T-helper 2 cell treated with Interferon-gamma antibody and Interleukin-4, amounts not matched to agents 5 μg/mL and 100 μg/mL, for 36 hours (primary cell): ENCODE measurements around the gene NTRK3.

ENCODE experiments used
- DNase-seq: peaks from one replicate; pipeline ENCODE4 v3.0.0; 2021; ENCODE audit warnings: low spot score
- H3K27ac Mint-ChIP-seq: one replicate; pipeline ENCODE4 v1.8.0; 2021; ENCODE audit warnings: mild to moderate bottlenecking, mixed read lengths
- H3K27me3 Mint-ChIP-seq: one replicate; pipeline ENCODE4 v1.8.0; 2021; ENCODE audit warnings: low read depth, mixed read lengths
- H3K36me3 Mint-ChIP-seq: one replicate; pipeline ENCODE4 v1.8.0; 2021; ENCODE audit warnings: low read depth, mixed read lengths
- H3K4me1 Mint-ChIP-seq: one replicate; pipeline ENCODE4 v1.8.0; 2021; ENCODE audit warnings: low read depth, mixed read lengths
- H3K4me3 Mint-ChIP-seq: one replicate; pipeline ENCODE4 v1.8.0; 2022; ENCODE audit warnings: mild to moderate bottlenecking, moderate library complexity, mixed read lengths
- H3K9me3 Mint-ChIP-seq: one replicate; pipeline ENCODE4 v1.8.0; 2021; ENCODE audit warnings: mixed read lengths

The NTRK3 gene

GRCh38 chr15:88071141-88071540 lies 185.4 kb downstream of the NTRK3 start:
- Mint-ChIP-seq H3K36me3 (no peaks in the 10 kb centered on the region), H3K27ac (no peak overlapping the region), H3K9me3 (no peaks in the 10 kb centered on the region), H3K4me3 (no peak overlapping the region), H3K4me1 (no peaks in the 10 kb centered on the region), H3K27me3 (no peaks in the 10 kb centered on the region)
- no peak for DNase-seq

DNA sequence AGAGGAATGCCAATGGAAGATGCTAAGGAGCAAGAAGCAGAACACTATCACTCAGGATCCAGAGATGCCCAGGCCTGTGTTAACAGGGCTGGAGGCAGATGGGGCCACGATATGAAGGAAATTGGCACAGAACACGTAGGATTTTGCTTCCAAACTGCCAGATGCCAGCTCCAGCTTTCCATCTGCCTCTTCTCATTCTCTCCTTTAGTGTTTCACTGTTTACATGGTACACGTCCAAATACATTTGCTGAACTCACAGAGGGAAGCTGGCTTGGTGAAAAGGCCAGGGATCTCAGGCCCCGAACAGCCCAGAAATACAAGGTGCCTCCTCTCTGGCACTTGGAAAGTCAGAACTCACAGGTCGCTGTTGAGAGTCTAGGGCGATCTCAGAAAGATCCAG lies 187.0 kb downstream of the NTRK3 start:
- no peaks in the 10 kb centered on the region for H3K36me3 Mint-ChIP-seq
- no peaks in the 10 kb centered on the region for H3K9me3 Mint-ChIP-seq
- no peak overlapping the region for H3K27ac Mint-ChIP-seq
- H3K4me3 Mint-ChIP-seq, result no peak overlapping the region
- no peaks in the 10 kb centered on the region for H3K4me1 Mint-ChIP-seq
- H3K27me3 Mint-ChIP-seq, result no peaks in the 10 kb centered on the region
- DNase-seq, result no peak

- Mint-ChIP-seq H3K27ac (no peak overlapping the region), H3K4me3 (no peak overlapping the region), H3K4me1 (no peaks in the 10 kb centered on the region), H3K9me3 (no peaks in the 10 kb centered on the region), H3K27me3 (no peaks in the 10 kb centered on the region), H3K36me3 (no peaks in the 10 kb centered on the region)
- DNase-seq, result no peak
These were observed 189.2 kb downstream of the NTRK3 start for GRCh38 chr15:88067331-88067685.

DNA sequence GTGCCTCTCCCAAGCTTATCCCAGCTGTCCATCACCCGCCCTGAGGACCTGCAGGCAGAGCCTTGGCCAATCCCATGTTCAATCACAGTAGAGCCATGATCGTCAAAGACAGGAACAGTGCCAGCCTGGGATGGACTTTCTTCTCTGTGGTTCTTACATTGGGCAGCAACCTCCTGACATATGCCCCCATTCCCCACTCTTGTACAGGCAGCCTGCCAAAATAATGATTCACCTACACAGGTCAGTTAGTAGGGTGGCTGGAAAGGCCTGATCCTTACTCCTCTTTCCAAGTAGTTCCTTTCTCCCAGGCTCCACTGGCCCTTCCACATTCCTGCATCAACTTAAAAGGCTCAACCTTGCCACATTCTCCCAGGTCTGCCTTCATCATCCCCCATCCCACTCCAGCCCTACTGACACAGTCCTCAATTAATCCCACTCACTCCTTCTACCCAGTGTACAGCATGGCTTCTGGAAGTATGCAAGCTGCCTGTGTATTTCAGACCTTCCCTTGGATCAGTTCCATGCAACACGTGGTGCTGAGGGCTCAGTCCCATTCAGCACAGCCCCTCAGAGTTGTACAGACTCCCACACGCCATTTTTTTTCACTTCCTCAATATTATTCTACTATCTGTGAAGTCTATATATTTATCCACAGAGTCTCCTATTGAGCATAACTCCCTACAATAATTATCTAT lies 189.8 kb downstream of the NTRK3 start:
- Mint-ChIP-seq H3K9me3 (no peaks in the 10 kb centered on the region), H3K4me3 (no peak overlapping the region)

DNA sequence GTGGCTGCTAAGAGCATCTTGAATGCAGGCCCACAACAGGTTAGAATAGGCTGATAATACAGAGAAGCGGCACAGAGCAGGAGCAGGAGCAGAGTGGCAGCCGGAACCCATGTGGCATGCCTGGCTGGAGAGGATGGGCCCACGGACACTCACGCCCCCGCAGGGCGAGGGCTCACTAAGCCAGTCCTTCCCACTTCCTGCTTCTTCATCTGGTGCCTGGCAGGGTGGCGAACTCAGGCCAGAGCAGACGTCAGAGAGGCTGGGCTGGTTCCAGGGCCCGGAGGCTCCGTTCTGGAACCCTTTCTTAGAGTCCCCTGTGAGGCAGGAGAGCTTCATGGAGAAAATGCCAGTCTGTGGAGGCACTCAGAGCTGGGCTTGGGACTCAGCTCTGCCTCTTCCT lies 195.1 kb downstream of the NTRK3 start:
- Mint-ChIP-seq H3K36me3 (no peaks in the 10 kb centered on the region), H3K27ac (no peak overlapping the region), H3K4me3 (no peak overlapping the region), H3K27me3 (no peaks in the 10 kb centered on the region), H3K9me3 (no peaks in the 10 kb centered on the region), H3K4me1 (no peaks in the 10 kb centered on the region)
- DNase-seq, result no peak

More for the DNA sequence above, 189.8 kb downstream of the NTRK3 start:
- Mint-ChIP-seq H3K27me3 (no peaks in the 10 kb centered on the region), H3K36me3 (no peaks in the 10 kb centered on the region), H3K27ac (no peak overlapping the region), H3K4me1 (no peaks in the 10 kb centered on the region)
- no peak for DNase-seq

DNA sequence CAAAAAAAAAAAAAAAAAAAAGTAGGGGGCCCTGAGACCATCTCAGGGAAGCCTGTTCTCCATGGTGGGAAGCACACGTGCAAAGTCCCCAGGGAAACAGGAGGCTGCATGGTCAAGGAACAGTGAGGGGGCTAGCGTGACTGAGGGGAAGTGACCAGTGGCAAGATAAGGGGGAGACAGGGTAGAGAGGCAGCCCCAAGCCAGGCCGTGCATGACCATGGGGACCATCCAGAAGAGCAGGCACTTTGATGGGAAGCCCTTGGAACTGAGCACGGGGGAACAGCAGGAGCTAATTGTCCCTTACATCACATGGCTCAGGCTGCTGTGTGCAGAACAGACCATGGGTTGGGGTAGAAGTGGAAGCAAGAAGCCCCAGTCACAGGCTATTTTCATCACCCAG lies 196.2 kb downstream of the NTRK3 start:
- Mint-ChIP-seq H3K27me3 (no peaks in the 10 kb centered on the region), H3K9me3 (no peaks in the 10 kb centered on the region), H3K36me3 (no peaks in the 10 kb centered on the region), H3K4me1 (no peaks in the 10 kb centered on the region), H3K27ac (no peak overlapping the region), H3K4me3 (no peak overlapping the region)
- DNase-seq, result no peak

GRCh38 chr15:88057836-88058235 lies 198.7 kb downstream of the NTRK3 start:
- H3K9me3 Mint-ChIP-seq, result no peaks in the 10 kb centered on the region
- H3K27ac Mint-ChIP-seq, result no peak overlapping the region
- no peak overlapping the region for H3K4me3 Mint-ChIP-seq
- DNase-seq, result no peak
- H3K27me3 Mint-ChIP-seq, result no peaks in the 10 kb centered on the region
- H3K36me3 Mint-ChIP-seq, result no peaks in the 10 kb centered on the region
- H3K4me1 Mint-ChIP-seq, result no peaks in the 10 kb centered on the region

- no peak for DNase-seq
- Mint-ChIP-seq H3K27ac (no peak overlapping the region), H3K4me3 (no peak overlapping the region), H3K4me1 (no peaks in the 10 kb centered on the region), H3K9me3 (no peaks in the 10 kb centered on the region), H3K27me3 (no peaks in the 10 kb centered on the region), H3K36me3 (no peaks in the 10 kb centered on the region)
These were observed 207.0 kb downstream of the NTRK3 start for GRCh38 chr15:88049506-88049905.

GRCh38 chr15:88048755-88049154 lies 207.8 kb downstream of the NTRK3 start:
- H3K4me1 Mint-ChIP-seq, result no peaks in the 10 kb centered on the region
- no peak for DNase-seq
- H3K9me3 Mint-ChIP-seq, result no peaks in the 10 kb centered on the region
- H3K4me3 Mint-ChIP-seq, result no peak overlapping the region
- no peaks in the 10 kb centered on the region for H3K36me3 Mint-ChIP-seq
- no peaks in the 10 kb centered on the region for H3K27me3 Mint-ChIP-seq
- no peak overlapping the region for H3K27ac Mint-ChIP-seq

- Mint-ChIP-seq H3K4me3 (no peak overlapping the region), H3K27ac (no peak overlapping the region), H3K9me3 (no peaks in the 10 kb centered on the region), H3K36me3 (no peaks in the 10 kb centered on the region), H3K27me3 (no peaks in the 10 kb centered on the region), H3K4me1 (no peaks in the 10 kb centered on the region)
- no peak for DNase-seq
These were observed 208.3 kb downstream of the NTRK3 start for GRCh38 chr15:88048237-88048636.

- no peak for DNase-seq
- Mint-ChIP-seq H3K4me3 (no peak overlapping the region), H3K4me1 (no peaks in the 10 kb centered on the region), H3K27me3 (no peaks in the 10 kb centered on the region), H3K9me3 (no peaks in the 10 kb centered on the region), H3K27ac (no peak overlapping the region), H3K36me3 (no peaks in the 10 kb centered on the region)
These were observed 209.9 kb downstream of the NTRK3 start for GRCh38 chr15:88046576-88047129.

- Mint-ChIP-seq H3K4me1 (no peaks in the 10 kb centered on the region), H3K27ac (no peak overlapping the region), H3K4me3 (no peak overlapping the region), H3K36me3 (no peaks in the 10 kb centered on the region), H3K27me3 (no peaks in the 10 kb centered on the region), H3K9me3 (no peaks in the 10 kb centered on the region)
- DNase-seq, result no peak
These were observed 213.1 kb downstream of the NTRK3 start for GRCh38 chr15:88043396-88043795.

DNA sequence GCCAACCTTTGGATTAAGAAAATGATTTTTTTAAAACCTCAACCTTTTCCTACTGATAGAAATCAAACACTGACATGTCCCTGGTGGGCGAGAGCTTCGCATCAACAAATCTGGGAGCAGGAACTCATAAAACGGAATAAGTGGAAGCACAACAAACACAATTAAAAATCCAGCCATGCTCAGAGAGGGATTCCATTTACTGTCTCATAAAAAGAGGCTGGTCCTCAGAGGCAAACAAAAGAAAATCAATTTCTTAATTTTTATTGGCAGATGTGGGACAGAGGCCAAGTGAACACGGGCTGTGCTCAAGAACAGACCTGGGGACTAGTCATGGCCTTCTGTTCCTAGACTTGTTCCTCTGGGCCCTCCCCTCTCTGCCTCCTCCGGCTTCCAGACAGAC lies 214.5 kb downstream of the NTRK3 start:
- Mint-ChIP-seq H3K4me1 (no peaks in the 10 kb centered on the region), H3K27me3 (peaks cover 2% of the 10 kb centered on the region), H3K27ac (no peak overlapping the region), H3K9me3 (no peaks in the 10 kb centered on the region), H3K36me3 (no peaks in the 10 kb centered on the region), H3K4me3 (no peak overlapping the region)
- no peak for DNase-seq

- H3K4me1 Mint-ChIP-seq, result no peaks in the 10 kb centered on the region
- H3K4me3 Mint-ChIP-seq, result no peak overlapping the region
- peaks cover 13% of the 10 kb centered on the region for H3K27me3 Mint-ChIP-seq
- no peak for DNase-seq
- no peaks in the 10 kb centered on the region for H3K36me3 Mint-ChIP-seq
- H3K27ac Mint-ChIP-seq, result no peak overlapping the region
- H3K9me3 Mint-ChIP-seq, result no peaks in the 10 kb centered on the region
These were observed 216.0 kb downstream of the NTRK3 start for GRCh38 chr15:88040516-88040915.

GRCh38 chr15:88038261-88038660 lies 218.3 kb downstream of the NTRK3 start:
- no peak overlapping the region for H3K27ac Mint-ChIP-seq
- no peaks in the 10 kb centered on the region for H3K36me3 Mint-ChIP-seq
- peaks cover 17% of the 10 kb centered on the region for H3K27me3 Mint-ChIP-seq
- no peaks in the 10 kb centered on the region for H3K4me1 Mint-ChIP-seq
- H3K9me3 Mint-ChIP-seq, result no peaks in the 10 kb centered on the region
- DNase-seq, result no peak
- H3K4me3 Mint-ChIP-seq, result no peak overlapping the region
